Upper lobe of right lung (tissue), 1 donor: ENCODE data around the gene RGS18. TPM values are rescaled to one million over a fixed set of nuclear protein-coding genes. Genes with fewer than 3 reads are reported as not detected.

Source experiments
- ATAC-seq: fragments of 200-7000 bp; cut with Tn5 transposase; one replicate; pipeline ENCODE4 v1.9.1; 2020; ENCODE audit warnings: mild to moderate bottlenecking, moderate library complexity
- DNase-seq: peaks from one replicate; pipeline ENCODE4 v3.0.0-alpha.2; 2020
- H3K27ac ChIP-seq: fragments of 200-600 bp; one replicate; pipeline ENCODE4 v1.8.0; 2022
- H3K27me3 ChIP-seq: fragments of 200-600 bp; one replicate; pipeline ENCODE4 v1.8.0; 2022; ENCODE audit warnings: mild to moderate bottlenecking
- H3K36me3 ChIP-seq: fragments of 200-600 bp; one replicate; pipeline ENCODE4 v1.8.0; 2022
- H3K4me1 ChIP-seq: fragments of 200-600 bp; one replicate; pipeline ENCODE4 v1.8.0; 2022
- H3K4me3 ChIP-seq: fragments of 200-600 bp; one replicate; pipeline ENCODE4 v1.8.0; 2022; ENCODE audit warnings: mild to moderate bottlenecking
- H3K9me3 ChIP-seq: fragments of 200-600 bp; one replicate; pipeline ENCODE4 v1.8.0; 2022
- intact Hi-C: fragments of 100-400 bp; cut with DNase I; formaldehyde crosslinking; loops from one replicate; pipeline ENCODE4 v1.11.0; 2022
- total RNA-seq: library from RNA; stranded (reverse); fragmentation: NEBNext Ultra II Directional; extraction: Animal tissue kit (Norgen Biotek cat#: 25700); gene quantifications from one replicate; pipeline ENCODE4 v1.2.1, GENCODE V29; 2021
- TF ChIP-seq, protein P1 (sequence below): fragments of 200-600 bp; IDR thresholded peaks from one replicate; pipeline ENCODE4 v1.8.0; 2022; ENCODE audit warnings: antibody characterized with exemption
- donor health status: DM: no; HTN: yes; CAD: no; lungs with severe emphysema.

The RGS18 gene
- total RNA-seq, 1 donor from 2014 or later: 9.1 TPM

DNA sequence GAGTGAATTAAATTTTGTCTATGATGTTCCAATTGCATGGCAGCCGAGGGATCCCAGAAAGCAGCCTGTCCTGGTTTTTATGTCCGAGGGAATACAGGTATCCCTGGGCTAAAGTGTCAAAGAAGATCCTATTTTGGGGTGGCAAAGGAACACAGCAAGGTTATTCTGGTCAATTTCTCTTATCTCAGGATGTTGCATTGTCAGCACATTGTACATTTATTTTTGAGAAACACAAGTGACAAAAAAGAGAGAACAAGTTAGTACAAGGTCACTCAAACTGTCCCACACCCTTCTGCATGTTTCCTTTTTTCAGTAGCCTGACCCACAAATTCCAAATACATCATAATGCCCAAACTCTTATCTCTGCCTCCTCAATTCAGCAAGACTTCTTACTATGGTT, 17.7 kb downstream of the RGS18 start:
- Histone ChIP-seq H3K27ac (no peak overlapping the region), H3K27me3 (no peaks in the 10 kb centered on the region)

DNA sequence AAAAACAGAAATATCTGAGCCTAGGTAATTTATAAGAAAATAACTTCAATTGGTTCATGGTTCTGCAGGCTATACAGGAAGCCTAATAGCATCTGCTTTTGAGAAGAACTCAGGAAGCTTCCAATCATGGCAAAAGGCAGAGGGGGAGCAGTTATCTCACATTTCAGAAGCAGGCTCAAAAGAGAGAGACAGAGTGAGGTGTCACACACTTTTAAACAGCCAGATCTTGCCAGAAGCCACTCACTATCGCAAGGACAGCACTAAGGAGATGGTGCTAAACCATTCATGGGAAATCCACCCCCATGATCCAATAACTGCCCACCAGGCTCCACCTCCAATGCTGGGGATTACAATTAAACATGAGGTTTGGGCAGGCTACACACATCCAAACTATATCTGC, 25.5 kb downstream of the RGS18 start:
- TF ChIP-seq, protein P1, sequence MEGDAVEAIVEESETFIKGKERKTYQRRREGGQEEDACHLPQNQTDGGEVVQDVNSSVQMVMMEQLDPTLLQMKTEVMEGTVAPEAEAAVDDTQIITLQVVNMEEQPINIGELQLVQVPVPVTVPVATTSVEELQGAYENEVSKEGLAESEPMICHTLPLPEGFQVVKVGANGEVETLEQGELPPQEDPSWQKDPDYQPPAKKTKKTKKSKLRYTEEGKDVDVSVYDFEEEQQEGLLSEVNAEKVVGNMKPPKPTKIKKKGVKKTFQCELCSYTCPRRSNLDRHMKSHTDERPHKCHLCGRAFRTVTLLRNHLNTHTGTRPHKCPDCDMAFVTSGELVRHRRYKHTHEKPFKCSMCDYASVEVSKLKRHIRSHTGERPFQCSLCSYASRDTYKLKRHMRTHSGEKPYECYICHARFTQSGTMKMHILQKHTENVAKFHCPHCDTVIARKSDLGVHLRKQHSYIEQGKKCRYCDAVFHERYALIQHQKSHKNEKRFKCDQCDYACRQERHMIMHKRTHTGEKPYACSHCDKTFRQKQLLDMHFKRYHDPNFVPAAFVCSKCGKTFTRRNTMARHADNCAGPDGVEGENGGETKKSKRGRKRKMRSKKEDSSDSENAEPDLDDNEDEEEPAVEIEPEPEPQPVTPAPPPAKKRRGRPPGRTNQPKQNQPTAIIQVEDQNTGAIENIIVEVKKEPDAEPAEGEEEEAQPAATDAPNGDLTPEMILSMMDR: no peak
- H3K36me3 ChIP-seq: no peaks in the 10 kb centered on the region
- DNase-seq: no peak
- H3K27ac ChIP-seq: no peak overlapping the region
- ATAC-seq: no peak
- no peaks in the 10 kb centered on the region for H3K27me3 ChIP-seq
- intact Hi-C loops: no loop called here
- no peak overlapping the region for H3K4me3 ChIP-seq
- no peaks in the 10 kb centered on the region for H3K9me3 ChIP-seq
- no peaks in the 10 kb centered on the region for H3K4me1 ChIP-seq

More for the DNA sequence above, 17.7 kb downstream of the RGS18 start:
- intact Hi-C loops: no loop called here
- Histone ChIP-seq H3K4me1 (no peaks in the 10 kb centered on the region), H3K4me3 (no peak overlapping the region), H3K36me3 (no peaks in the 10 kb centered on the region), H3K9me3 (no peaks in the 10 kb centered on the region)
- TF ChIP-seq, protein P1: no peak
- no peak for DNase-seq
- ATAC-seq: no peak

DNA sequence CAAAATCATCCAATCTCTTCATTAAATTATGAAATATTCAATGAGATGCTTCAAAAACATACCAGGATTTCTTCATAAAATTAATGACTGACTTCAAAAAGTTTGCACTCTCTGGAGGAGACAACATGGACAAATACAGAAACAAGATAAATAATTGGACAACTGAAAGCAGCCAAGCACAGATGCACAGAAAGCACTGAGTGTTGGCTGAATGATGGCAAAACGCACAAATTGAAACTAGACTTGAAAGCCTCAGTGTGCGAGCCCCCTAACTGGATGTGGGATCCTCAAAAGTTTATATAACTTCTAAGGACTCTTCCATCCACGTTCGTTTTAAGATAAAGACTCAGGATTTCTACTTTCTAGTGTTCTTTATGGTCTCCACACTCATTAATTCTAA, 27.9 kb downstream of the RGS18 start:
- no peaks in the 10 kb centered on the region for H3K4me1 ChIP-seq
- no peak overlapping the region for H3K27ac ChIP-seq
- intact Hi-C loops: no loop called here
- H3K27me3 ChIP-seq: no peaks in the 10 kb centered on the region
- no peak for DNase-seq
- no peak overlapping the region for H3K4me3 ChIP-seq
- no peak for ATAC-seq
- no peaks in the 10 kb centered on the region for H3K36me3 ChIP-seq
- TF ChIP-seq, protein P1: no peak
- no peaks in the 10 kb centered on the region for H3K9me3 ChIP-seq

DNA sequence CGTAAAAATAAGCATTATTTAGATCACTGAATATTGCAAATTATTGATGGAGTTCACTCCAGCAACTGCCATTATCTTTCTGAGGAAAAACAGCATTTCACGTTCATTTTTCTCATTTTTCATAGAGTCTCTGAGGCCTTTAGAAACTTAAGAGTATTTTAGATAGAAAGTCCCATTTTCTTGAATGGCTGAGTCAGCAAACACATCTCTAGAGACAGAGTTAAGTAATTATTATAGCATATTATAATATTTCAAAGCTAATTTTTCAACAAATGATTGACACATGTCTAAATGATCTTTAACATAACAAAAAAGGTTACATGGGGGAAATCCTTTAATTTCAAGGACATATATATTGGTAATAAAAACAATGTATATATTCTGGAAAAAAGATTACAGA, 31.8 kb downstream of the RGS18 start:
- no peaks in the 10 kb centered on the region for H3K9me3 ChIP-seq
- intact Hi-C loops: no loop called here
- H3K27me3 ChIP-seq: no peaks in the 10 kb centered on the region
- H3K4me3 ChIP-seq: no peak overlapping the region
- ATAC-seq (no peak), DNase-seq (no peak)
- no peaks in the 10 kb centered on the region for H3K4me1 ChIP-seq
- TF ChIP-seq, protein P1: no peak
- no peak overlapping the region for H3K27ac ChIP-seq
- H3K36me3 ChIP-seq: no peaks in the 10 kb centered on the region

DNA sequence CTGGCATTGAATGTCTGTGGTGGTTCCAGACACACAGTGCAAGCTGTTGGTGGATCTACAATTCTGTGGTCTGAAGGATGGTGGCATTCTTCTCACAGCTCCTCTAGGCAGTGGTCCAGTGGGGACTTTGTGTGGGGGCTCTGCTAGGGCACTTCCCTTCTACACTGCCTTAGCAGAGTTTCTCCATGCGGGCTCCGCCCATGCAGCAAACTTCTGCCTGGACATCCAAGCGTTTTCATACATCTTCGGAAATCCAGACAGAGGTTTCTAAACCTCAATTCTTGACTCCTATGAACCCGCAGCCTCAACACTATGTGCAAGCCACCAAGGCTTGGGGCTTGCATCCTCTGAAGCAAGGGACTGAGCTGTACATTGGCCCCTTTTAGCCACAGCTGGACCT, 43.0 kb downstream of the RGS18 start:
- intact Hi-C loops: no loop called here
- no peak for ATAC-seq
- no peaks in the 10 kb centered on the region for H3K4me1 ChIP-seq
- H3K27ac ChIP-seq: no peak overlapping the region
- TF ChIP-seq, protein P1: no peak
- H3K27me3 ChIP-seq: no peaks in the 10 kb centered on the region
- no peak overlapping the region for H3K4me3 ChIP-seq
- H3K36me3 ChIP-seq: no peaks in the 10 kb centered on the region
- H3K9me3 ChIP-seq: no peaks in the 10 kb centered on the region
- no peak for DNase-seq

DNA sequence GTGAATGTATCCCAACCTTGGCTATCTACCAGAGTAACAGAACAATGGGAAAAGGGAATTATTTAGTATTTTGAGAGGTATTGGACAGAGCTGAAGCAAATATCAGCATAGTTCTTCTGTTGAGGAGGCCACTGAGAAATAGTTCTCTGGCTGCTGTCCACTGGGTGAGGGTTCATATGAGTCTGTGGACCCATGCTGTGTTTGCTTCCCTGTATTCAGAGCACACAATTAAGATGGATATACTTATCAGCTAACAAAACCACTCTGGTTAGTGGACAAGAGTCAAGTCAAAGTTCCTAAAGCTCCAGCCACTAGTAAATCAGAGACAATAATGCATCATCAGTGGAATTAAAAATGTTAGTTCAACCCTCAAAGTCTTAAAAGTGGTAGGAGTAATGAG, 66.1 kb downstream of the RGS18 start:
- Histone ChIP-seq H3K9me3 (no peaks in the 10 kb centered on the region), H3K27me3 (no peaks in the 10 kb centered on the region), H3K27ac (no peak overlapping the region), H3K36me3 (no peaks in the 10 kb centered on the region), H3K4me3 (no peak overlapping the region), H3K4me1 (no peaks in the 10 kb centered on the region)
- intact Hi-C loops: no loop called here
- TF ChIP-seq, protein P1: no peak
- no peak for DNase-seq
- no peak for ATAC-seq
